Stomach smooth muscle (tissue), 2 donors: ENCODE data around the gene PPP3CA.
"Not testable (repeated sequence)": the region's sequence is repeated elsewhere in the genome, so short reads cannot be mapped to it uniquely, and the experiment has no call there.

Experiments
- H3K27ac ChIP-seq: one replicate; pipeline ENCODE4 v1.7.0; 2013; ENCODE audit warnings: mild to moderate bottlenecking, low read length, inconsistent platforms
- H3K27me3 ChIP-seq, 2 donors: one replicate each; pipeline ENCODE4 v1.7.0; 2013; ENCODE audit warnings: low read length in 2 of 2; ENCODE audit not compliant: insufficient read depth in 2 of 2, control insufficient read depth in 1 of 2
- H3K36me3 ChIP-seq, 2 donors: one replicate each; pipeline ENCODE4 v1.7.0; 2013; ENCODE audit warnings: low read length in 2 of 2; ENCODE audit not compliant: control insufficient read depth in 2 of 2, insufficient read depth in 2 of 2
- H3K4me1 ChIP-seq: one replicate; pipeline ENCODE4 v1.7.0; 2013; ENCODE audit warnings: low read length; ENCODE audit not compliant: control insufficient read depth, insufficient read depth
- H3K4me3 ChIP-seq, 2 donors: one replicate each; pipeline ENCODE4 v1.7.0; 2013; ENCODE audit warnings: low read length in 2 of 2
- H3K9ac ChIP-seq, 2 donors: one replicate each; pipeline ENCODE4 v1.7.0; 2013; ENCODE audit warnings: low read length in 2 of 2, mild to moderate bottlenecking in 1 of 2
- H3K9me3 ChIP-seq, 2 donors: one replicate each; pipeline ENCODE4 v1.7.0; 2013; ENCODE audit warnings: low read length in 2 of 2; ENCODE audit not compliant: control insufficient read depth in 2 of 2
- donor health status: healthy.
- donor health status: Pancreatic carcinoma.

PPP3CA gene

DNA sequence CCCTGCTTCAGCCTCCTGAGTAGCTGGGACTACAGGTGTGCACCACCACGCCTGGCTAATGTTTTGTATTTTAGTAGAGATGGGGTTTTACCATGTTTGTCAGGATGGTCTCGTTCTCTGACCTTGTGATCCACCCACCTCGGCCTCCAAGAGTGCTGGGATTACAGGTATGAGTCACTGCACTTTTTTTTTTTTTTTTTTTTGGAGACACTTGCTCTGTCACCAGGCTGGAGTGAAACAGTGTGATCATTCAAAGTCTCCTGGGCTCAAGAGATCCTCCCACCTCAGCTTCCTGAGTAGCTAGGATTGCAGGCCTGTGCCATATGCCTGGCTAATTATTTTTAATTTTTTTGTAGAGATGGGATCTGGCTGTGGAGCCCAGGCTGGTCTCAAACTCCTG, 338.8 kb downstream of the PPP3CA start:
- H3K27me3 ChIP-seq: no peaks in the 10 kb centered on the region
- no peak overlapping the region for H3K9ac ChIP-seq
- H3K9me3 ChIP-seq: no peaks in the 10 kb centered on the region
- no peak overlapping the region for H3K27ac ChIP-seq
- no peaks in the 10 kb centered on the region for H3K4me1 ChIP-seq
- no peaks in the 10 kb centered on the region for H3K36me3 ChIP-seq
- H3K4me3 ChIP-seq: no peak overlapping the region

DNA sequence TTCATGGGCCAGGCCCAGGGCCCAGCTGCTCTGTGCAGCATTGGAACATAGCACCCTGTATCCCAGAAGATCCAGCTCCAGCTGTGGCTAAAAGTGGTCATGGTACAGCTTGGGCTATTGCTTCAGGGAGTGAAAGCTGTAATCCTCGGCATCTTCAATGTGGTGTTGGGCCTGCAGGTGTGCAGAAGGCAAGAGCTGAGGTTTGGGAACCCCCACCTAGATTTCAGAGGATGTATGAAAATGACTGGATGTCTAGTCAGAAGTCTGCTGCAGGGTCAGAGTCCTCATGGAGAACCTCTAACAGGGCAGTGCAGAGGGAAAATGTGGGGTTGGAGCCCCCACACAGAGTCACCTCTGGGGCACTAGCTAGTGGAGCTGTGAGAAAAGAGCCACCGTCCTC, 341.7 kb downstream of the PPP3CA start:
- Histone ChIP-seq H3K36me3 (no peaks in the 10 kb centered on the region), H3K4me1 (no peaks in the 10 kb centered on the region), H3K4me3 (no peak overlapping the region), H3K9ac (no peak overlapping the region), H3K27ac (no peak overlapping the region), H3K27me3 (no peaks in the 10 kb centered on the region), H3K9me3 (no peaks in the 10 kb centered on the region)

DNA sequence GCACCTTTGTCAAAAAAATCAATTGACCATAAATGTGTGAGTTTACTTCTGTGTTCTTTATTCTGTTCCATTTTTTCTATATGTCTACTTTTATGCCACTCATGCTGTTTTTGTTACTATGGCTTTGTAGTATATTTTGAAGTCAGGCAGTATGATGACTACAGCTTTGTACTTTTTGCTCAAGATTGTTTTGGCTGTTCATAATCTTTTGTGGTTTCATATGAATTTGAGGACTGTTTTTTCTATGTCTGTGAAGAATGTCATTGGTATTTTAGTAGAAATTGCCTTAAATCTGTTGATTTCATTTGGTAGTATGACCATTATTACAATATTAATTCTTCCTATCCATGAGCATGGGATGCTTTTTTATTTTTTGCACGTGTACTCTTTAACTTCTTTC, 346.8 kb downstream of the PPP3CA start:
- H3K36me3 ChIP-seq: no peaks in the 10 kb centered on the region
- H3K27me3 ChIP-seq: no peaks in the 10 kb centered on the region
- no peak overlapping the region for H3K27ac ChIP-seq
- peaks cover 0 to 3% of the 10 kb centered on the region in 2 donors for H3K9me3 ChIP-seq
- no peak overlapping the region for H3K4me3 ChIP-seq
- H3K9ac ChIP-seq: no peak overlapping the region
- H3K4me1 ChIP-seq: no peaks in the 10 kb centered on the region

DNA sequence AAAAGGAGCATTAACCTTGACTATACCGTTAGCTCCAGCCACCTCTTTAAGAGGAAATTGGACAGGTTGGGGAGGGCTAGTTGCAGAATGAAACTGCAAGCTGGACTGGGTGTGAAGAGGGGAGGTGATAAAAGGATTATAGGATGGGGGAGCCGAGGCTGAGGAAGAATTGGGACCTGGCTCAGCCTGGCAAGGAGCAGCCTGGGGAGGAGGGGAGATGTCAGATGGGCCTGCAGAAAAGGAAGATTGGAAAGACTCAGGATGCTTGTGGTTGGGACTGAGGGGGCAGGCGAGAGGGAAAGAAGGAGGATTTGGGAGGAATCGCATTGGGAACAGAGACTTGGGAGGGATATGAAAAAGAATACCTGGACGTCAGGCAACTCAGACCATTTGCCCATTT, 351.7 kb downstream of the PPP3CA start:
- Histone ChIP-seq H3K4me1 (no peaks in the 10 kb centered on the region), H3K9ac (no peak overlapping the region), H3K4me3 (no peak overlapping the region), H3K36me3 (no peaks in the 10 kb centered on the region), H3K27me3 (no peaks in the 10 kb centered on the region), H3K27ac (no peak overlapping the region), H3K9me3 (peaks cover 0 to 3% of the 10 kb centered on the region in 2 donors)

GRCh38 chr4:100995002-100995401, 352.3 kb downstream of the PPP3CA start:
- not testable (repeated sequence) for H3K27me3 ChIP-seq, H3K27ac ChIP-seq, H3K4me1 ChIP-seq, H3K9me3 ChIP-seq, H3K9ac ChIP-seq, H3K4me3 ChIP-seq, H3K36me3 ChIP-seq

GRCh38 chr4:100991332-100992069, 355.8 kb downstream of the PPP3CA start:
- not testable (repeated sequence) for H3K9me3 ChIP-seq, H3K27ac ChIP-seq, H3K4me3 ChIP-seq, H3K27me3 ChIP-seq, H3K36me3 ChIP-seq, H3K4me1 ChIP-seq, H3K9ac ChIP-seq

DNA sequence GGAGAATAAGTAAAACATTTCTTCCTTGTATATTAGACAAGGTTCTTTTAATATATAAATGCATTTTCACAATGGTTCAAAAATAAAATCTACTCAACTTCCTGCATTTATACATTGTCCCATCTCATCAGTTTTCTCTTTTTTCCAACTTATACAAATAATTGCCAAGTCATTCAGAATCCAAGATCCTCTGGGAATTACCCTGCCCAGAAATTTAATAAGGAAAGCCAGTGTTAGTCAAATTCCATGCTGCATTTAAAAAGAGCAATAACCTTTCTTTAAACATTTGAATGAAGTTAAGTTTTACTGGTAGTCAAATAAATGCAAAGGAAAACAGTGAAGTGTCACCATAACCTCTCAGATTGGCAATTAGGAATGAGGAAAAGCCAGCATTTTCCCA, 357.9 kb downstream of the PPP3CA start:
- H3K4me3 ChIP-seq: no peak overlapping the region
- H3K27me3 ChIP-seq: no peaks in the 10 kb centered on the region
- H3K36me3 ChIP-seq: no peaks in the 10 kb centered on the region
- H3K9me3 ChIP-seq: no peaks in the 10 kb centered on the region
- no peak overlapping the region for H3K27ac ChIP-seq
- H3K4me1 ChIP-seq: no peaks in the 10 kb centered on the region
- H3K9ac ChIP-seq: no peak overlapping the region

GRCh38 chr4:100988876-100989275, 358.4 kb downstream of the PPP3CA start:
- Histone ChIP-seq H3K9ac (no peak overlapping the region), H3K27me3 (no peaks in the 10 kb centered on the region), H3K4me1 (no peaks in the 10 kb centered on the region), H3K36me3 (no peaks in the 10 kb centered on the region), H3K4me3 (no peak overlapping the region), H3K27ac (no peak overlapping the region), H3K9me3 (no peaks in the 10 kb centered on the region)

GRCh38 chr4:100986360-100986868, 360.9 kb downstream of the PPP3CA start:
- Histone ChIP-seq H3K4me1 (no peaks in the 10 kb centered on the region), H3K27me3 (no peaks in the 10 kb centered on the region), H3K9ac (no peak overlapping the region), H3K36me3 (no peaks in the 10 kb centered on the region), H3K4me3 (no peak overlapping the region), H3K9me3 (no peaks in the 10 kb centered on the region), H3K27ac (no peak overlapping the region)

DNA sequence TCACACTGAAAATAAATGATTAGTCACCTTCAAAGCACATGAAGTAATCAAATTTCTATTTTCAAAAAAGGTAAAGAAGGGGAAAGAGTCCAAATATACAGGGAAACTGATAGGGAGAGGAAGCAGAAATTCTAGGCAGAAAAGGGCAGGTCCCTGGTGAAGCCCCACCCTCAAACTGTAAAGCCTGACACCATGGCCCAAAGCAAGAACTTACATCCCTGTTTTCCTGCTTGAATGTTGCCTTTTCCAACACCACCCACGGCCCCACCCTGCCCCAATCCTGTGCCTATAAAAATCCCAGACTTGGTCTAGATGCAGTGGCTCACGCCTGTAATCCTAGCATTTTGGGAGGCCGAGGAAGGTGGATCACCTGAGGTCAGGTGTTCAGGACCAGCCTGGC, 361.8 kb downstream of the PPP3CA start:
- Histone ChIP-seq H3K4me3 (no peak overlapping the region), H3K27me3 (no peaks in the 10 kb centered on the region), H3K27ac (no peak overlapping the region), H3K4me1 (no peaks in the 10 kb centered on the region), H3K9ac (no peak overlapping the region), H3K9me3 (no peaks in the 10 kb centered on the region), H3K36me3 (no peaks in the 10 kb centered on the region)

DNA sequence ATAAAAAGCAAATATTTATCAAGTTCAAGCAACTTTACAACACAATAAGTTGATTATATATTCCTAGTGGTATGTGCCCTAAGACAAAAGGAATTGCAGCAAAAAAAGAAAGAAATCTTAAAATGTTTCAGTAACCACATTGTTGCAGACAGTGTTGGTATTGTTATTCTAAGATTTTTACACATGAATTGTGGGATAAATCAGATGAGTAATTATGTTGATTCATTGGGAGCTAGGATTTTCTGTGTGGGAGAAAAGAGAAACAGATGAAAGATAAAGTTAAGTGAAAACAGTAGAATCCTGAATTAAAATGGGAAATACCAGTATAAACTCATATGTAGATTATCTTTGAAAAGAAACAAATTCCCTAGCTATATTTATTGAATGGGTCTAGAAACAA, 362.4 kb downstream of the PPP3CA start:
- no peak overlapping the region for H3K9ac ChIP-seq
- no peaks in the 10 kb centered on the region for H3K4me1 ChIP-seq
- H3K27me3 ChIP-seq: no peaks in the 10 kb centered on the region
- no peaks in the 10 kb centered on the region for H3K36me3 ChIP-seq
- no peak overlapping the region for H3K27ac ChIP-seq
- no peak overlapping the region for H3K4me3 ChIP-seq
- no peaks in the 10 kb centered on the region for H3K9me3 ChIP-seq
